K562 (cell line): ENCODE measurements around the gene FUNDC1. TPM values are rescaled to one million over a fixed set of nuclear protein-coding genes. Genes with fewer than 3 reads are reported as not detected.

ENCODE experiments used
- ATAC-seq: fragments of 200-7000 bp; cut with Tn5 transposase; 3 replicates; pipeline ENCODE4 v1.9.1; 2020; ENCODE audit warnings: moderate library complexity
- BruUV-seq: library from RNA; stranded (reverse); fragments of 400-500 nt; replicated peaks from 2 replicates; lab custom pipeline; 2021; lab: Mats Ljungman, UMichigan
- CTCF ChIA-PET: fragments of 300-600 bp; formaldehyde crosslinking; extraction: SDS; loops from one replicate; lab custom pipeline; 2021; ENCODE audit warnings: low intra/inter-chr PET ratio; lab: Yijun Ruan, JAX
- POLR2A ChIA-PET: fragments of 300-600, 350-650 bp; sonication (Branson Sonifier 250); formaldehyde crosslinking; extraction: SDS; loops from one replicate; lab custom pipeline; 2021; ENCODE audit warnings: antibody characterized with exemption, inconsistent platforms; lab: Yijun Ruan, JAX
- DNase-seq, 4 experiments: peaks; one replicate each; pipeline versions ENCODE4 v3.0.0 to v3.0.0-alpha.2; 2011 to 2018; ENCODE audit warnings: low spot score in 3 of 4, mixed read lengths in 3 of 4; ENCODE audit errors: extremely low read depth in 1 of 4
- FAIRE-seq: peaks from 2 replicates; lab custom pipeline; 2011; peaks lifted over from hg19 to GRCh38; lab: Jason Lieb, UNC
- H2AFZ ChIP-seq: 2 replicates; pipeline ENCODE4 v1.6.0; 2011; ENCODE audit warnings: low read depth, low read length, control low read depth, inconsistent platforms
- H3K27ac ChIP-seq: fragments of 200-600 bp; 3 replicates; pipeline ENCODE4 v1.8.0; 2011; ENCODE audit warnings: low read depth, mild to moderate bottlenecking, control low read depth, inconsistent platforms, low read length, moderate library complexity, mixed read lengths; ENCODE audit errors: extremely low read depth
- H3K27me3 ChIP-seq, 2 experiments: fragments of 300-600 bp in 1 of 2; 2 replicates in 1 of 2; 3 replicates in 1 of 2; pipeline versions ENCODE4 v1.6.0 to v1.8.0; 2011; ENCODE audit warnings: inconsistent platforms in 2 of 2, low read length in 2 of 2, mild to moderate bottlenecking in 1 of 2, mixed read lengths in 1 of 2, moderate library complexity in 1 of 2; ENCODE audit not compliant: control insufficient read depth in 2 of 2, insufficient read depth in 2 of 2
- H3K36me3 ChIP-seq: fragments of 300-600 bp; 3 replicates; pipeline ENCODE4 v1.8.0; 2011; ENCODE audit warnings: mild to moderate bottlenecking, low read length, inconsistent platforms; ENCODE audit not compliant: control insufficient read depth, insufficient read depth
- H3K4me1 ChIP-seq, 2 experiments: fragments of 200-600 bp in 1 of 2; replicated peaks in 1 of 2; 2 replicates in 1 of 2; 3 replicates in 1 of 2; pipeline versions ENCODE4 v1.5.1 to v1.8.0; 2011; ENCODE audit warnings: inconsistent platforms in 2 of 2, low read length in 2 of 2, mild to moderate bottlenecking in 1 of 2, mixed read lengths in 1 of 2, moderate library complexity in 1 of 2; ENCODE audit not compliant: control insufficient read depth in 2 of 2, insufficient read depth in 2 of 2
- H3K4me2 ChIP-seq: 2 replicates; pipeline ENCODE4 v1.6.1; 2011; ENCODE audit warnings: low read length, control low read depth, inconsistent platforms, mixed read lengths; ENCODE audit not compliant: insufficient read depth
- H3K4me3 ChIP-seq: fragments of 200-600 bp; sonication (generic), shearing (Covaris generic); 2 replicates; pipeline ENCODE4 v1.5.1; 2016; ENCODE audit warnings: control low read depth, inconsistent platforms
- H3K79me2 ChIP-seq: fragments of 200-600 bp; 3 replicates; pipeline ENCODE4 v1.8.0; 2011; ENCODE audit warnings: low read length, inconsistent platforms; ENCODE audit not compliant: control insufficient read depth, insufficient read depth
- H3K9ac ChIP-seq, 2 experiments: 2 replicates each; pipeline versions ENCODE4 v1.6.0 to v1.6.1; 2011; ENCODE audit warnings: low read depth in 2 of 2, low read length in 2 of 2, control low read depth in 1 of 2, inconsistent platforms in 1 of 2, mild to moderate bottlenecking in 1 of 2, mixed read lengths in 1 of 2; ENCODE audit not compliant: insufficient read depth in 1 of 2
- H3K9me1 ChIP-seq: one replicate; pipeline ENCODE4 v1.6.0; 2011; ENCODE audit warnings: inconsistent platforms, mild to moderate bottlenecking, low read length, moderate library complexity; ENCODE audit not compliant: control insufficient read depth, insufficient read depth
- H3K9me3 ChIP-seq: replicated peaks from 2 replicates; pipeline ENCODE4 v1.5.1; 2011; ENCODE audit warnings: low read depth, low read length, inconsistent platforms; ENCODE audit not compliant: control insufficient read depth, insufficient read depth
- H4K20me1 ChIP-seq: replicated peaks from 2 replicates; pipeline ENCODE4 v1.6.1; 2011; ENCODE audit warnings: low read length, inconsistent platforms, mixed read lengths; ENCODE audit not compliant: control insufficient read depth, insufficient read depth
- ARHGAP35 ChIP-seq: fragments of 450-650 bp; IDR thresholded peaks from 2 replicates; pipeline ENCODE4 v1.6.1; 2018; ENCODE audit not compliant: partially characterized antibody
- ATF1 ChIP-seq, 2 experiments: fragments of 450-650 bp in 1 of 2; IDR thresholded peaks; 2 replicates each; pipeline ENCODE4 v1.6.1; 2016; ENCODE audit warnings: missing compliant biosample characterization in 1 of 2, missing genetic modification characterization in 1 of 2
- CREB1 ChIP-seq, 2 experiments: sonication (generic) in 1 of 2; formaldehyde crosslinking in 1 of 2; IDR thresholded peaks; 2 replicates each; pipeline versions ENCODE4 v1.6.1 to v1.8.0; 2012 to 2022; ENCODE audit warnings: inconsistent platforms in 1 of 2, mild to moderate bottlenecking in 1 of 2, missing genetic modification reagents in 1 of 2, moderate library complexity in 1 of 2
- NR4A1 ChIP-seq, 2 experiments: fragments of 250-450 bp in 1 of 2; fragments of 450-650 bp in 1 of 2; sonication (Bioruptor Pico) in 1 of 2; IDR thresholded peaks; 2 replicates each; pipeline versions ENCODE4 v1.4.0 to v1.6.1; 2016 to 2020; ENCODE audit warnings: mild to moderate bottlenecking in 2 of 2, missing compliant biosample characterization in 1 of 2, missing genetic modification characterization in 1 of 2, moderate library complexity in 1 of 2
- PTTG1 ChIP-seq: fragments of 450-650 bp; IDR thresholded peaks from 2 replicates; pipeline ENCODE4 v1.6.1; 2016; ENCODE audit warnings: low read depth, mild to moderate bottlenecking, missing genetic modification characterization, missing compliant biosample characterization
- RBM14 ChIP-seq: fragments of 200-400 bp; formaldehyde crosslinking; IDR thresholded peaks from 2 replicates; pipeline ENCODE4 v1.6.1; 2018; ENCODE audit warnings: low read depth, mild to moderate bottlenecking, low read length, moderate library complexity, borderline replicate concordance; ENCODE audit not compliant: insufficient read depth
- ZFPM2 ChIP-seq: fragments of 250-450 bp; sonication (Bioruptor Pico); IDR thresholded peaks from 2 replicates; pipeline ENCODE4 v1.5.1; 2022; ENCODE audit warnings: mild to moderate bottlenecking
- WGBS: fragments of 100-300 bp; shearing (Covaris generic); methylation state at CpG from one replicate; pipeline ENCODE4 v1.1.6; 2016; ENCODE audit warnings: low coverage, mixed read lengths; ENCODE audit not compliant: insufficient coverage; ENCODE audit errors: missing lambda C conversion rate; 5-methylcytosine and 5-hydroxymethylcytosine counted together
- in situ Hi-C: fragments of 300-500 bp; cut with MboI; formaldehyde crosslinking; loops from 4 replicates; pipeline ENCODE4 v1.15.0; 2018; ENCODE audit warnings: inconsistent platforms, mixed read lengths
- intact Hi-C: fragments of 100-400 bp; cut with micrococcal nuclease; formaldehyde crosslinking; loops from 2 replicates; pipeline ENCODE4 v1.14.2; 2022
- polyA plus RNA-seq, 8 experiments: library from polyadenylated mRNA; depleted of rRNA in 4 of 8; stranded (reverse) in 5 of 8; unstranded in 3 of 8; fragments of >200 nt; fragmentation: Nextera tagmentation in 2 of 8; fragmentation: Illumina TruSeq in 1 of 8; extraction: Ambion mirVana in 2 of 8; extraction: Trizol in 1 of 8; gene quantifications; 2 replicates each; pipeline versions ENCODE4 v1.2.1 to v1.2.3, GENCODE V29; 2011 to 2014; ENCODE audit warnings: inconsistent platforms in 1 of 8, missing spikeins in 1 of 8
- total RNA-seq, 7 experiments: library from RNA; depleted of rRNA in 6 of 7; stranded (reverse); fragments of >200 nt in 6 of 7; fragmentation: Illumina TruSeq in 2 of 7; extraction: Trizol in 2 of 7; gene quantifications; 2 replicates each; pipeline versions ENCODE4 v1.2.1 to v1.2.3, GENCODE V29; 2011 to 2021; ENCODE audit warnings: low replicate concordance in 1 of 7
- TF ChIP-seq, protein P1 (sequence below): fragments of 450-650 bp; formaldehyde crosslinking; IDR thresholded peaks from 2 replicates; pipeline ENCODE4 v1.4.0; 2020; ENCODE audit warnings: mild to moderate bottlenecking
- TF ChIP-seq, protein P2 (sequence below), 2 experiments: fragments of 450-650 bp in 1 of 2; IDR thresholded peaks; 2 replicates each; pipeline ENCODE4 v1.6.1; 2011 to 2017; ENCODE audit warnings: low read depth in 2 of 2, antibody characterized with exemption in 1 of 2, borderline replicate concordance in 1 of 2, low read length in 1 of 2, mild to moderate bottlenecking in 1 of 2, mixed read lengths in 1 of 2; ENCODE audit not compliant: control insufficient read depth in 1 of 2
- TF ChIP-seq, protein P3 (sequence below): sonication (generic); formaldehyde crosslinking; IDR thresholded peaks from 2 replicates; pipeline ENCODE4 v1.8.0; 2022; ENCODE audit warnings: mild to moderate bottlenecking, missing genetic modification reagents
- TF ChIP-seq, protein P4 (sequence below), 2 experiments: fragments of 200-800 bp in 1 of 2; sonication (Bioruptor generic) in 1 of 2; sonication (generic) in 1 of 2; formaldehyde crosslinking in 1 of 2; IDR thresholded peaks in 1 of 2; conservative IDR thresholded peaks in 1 of 2; 2 replicates each; pipeline versions ENCODE4 v1.5.0 to v1.6.1; 2016 to 2020; ENCODE audit warnings: missing compliant biosample characterization in 1 of 2, missing genetic modification characterization in 1 of 2, missing genetic modification reagents in 1 of 2

FUNDC1 gene
- total and polyA plus RNA-seq, 9 of the 15 experiments (the other 6 are each of a cell fraction or from before 2014, with no cell fraction given) = 15.6 to 59.1 (median 29.3) TPM

DNA sequence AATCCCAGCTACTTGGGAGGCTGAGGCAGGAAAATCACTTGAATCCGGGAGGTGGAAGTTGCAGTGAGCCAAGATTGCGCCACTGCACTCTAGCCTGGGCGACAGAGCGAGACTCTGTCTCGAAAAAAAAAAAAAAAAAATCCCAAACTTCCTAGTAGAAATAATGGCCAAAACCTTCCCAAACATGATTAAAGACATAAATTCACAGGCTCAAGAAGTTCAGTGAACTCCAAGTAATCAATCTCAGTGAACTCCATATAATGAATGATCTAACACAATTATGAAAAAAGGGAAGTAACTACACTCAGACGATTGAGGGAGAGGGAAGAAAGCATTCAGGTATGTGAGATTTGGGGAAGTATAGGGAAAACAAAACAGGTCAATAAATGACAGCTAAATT is 6.5 kb downstream of the FUNDC1 start:
- intact Hi-C loops = no loop called here

More for the DNA sequence above, 6.5 kb downstream of the FUNDC1 start:
- no peak overlapping the region for H3K4me3 ChIP-seq
- H3K9me3 ChIP-seq = no peaks in the 10 kb centered on the region
- H3K27me3 ChIP-seq = no peaks in the 10 kb centered on the region
- ChIA-PET POLR2A (no interaction called here), CTCF (no interaction called here)
- DNase-seq (no peak), ATAC-seq (no peak), FAIRE-seq (no peak)
- TF ChIP-seq ZFPM2 (no peak), RBM14 (no peak), ARHGAP35 (no peak), PTTG1 (no peak), ATF1 (CRISPR knock-in tag; IDR thresholded peaks at IDR 0.05) (no peak), ATF1 (tag; IDR thresholded peaks at IDR 0.05) (no peak), NR4A1 (CRISPR knock-in tag; IDR thresholded peaks at IDR 0.05) (no peak), NR4A1 (tag; IDR thresholded peaks at IDR 0.05) (no peak), CREB1 (IDR thresholded peaks at IDR 0.05) (no peak), CREB1 (CRISPR knock-in tag; IDR thresholded peaks at IDR 0.05) (no peak)
- TF ChIP-seq, protein P1, sequence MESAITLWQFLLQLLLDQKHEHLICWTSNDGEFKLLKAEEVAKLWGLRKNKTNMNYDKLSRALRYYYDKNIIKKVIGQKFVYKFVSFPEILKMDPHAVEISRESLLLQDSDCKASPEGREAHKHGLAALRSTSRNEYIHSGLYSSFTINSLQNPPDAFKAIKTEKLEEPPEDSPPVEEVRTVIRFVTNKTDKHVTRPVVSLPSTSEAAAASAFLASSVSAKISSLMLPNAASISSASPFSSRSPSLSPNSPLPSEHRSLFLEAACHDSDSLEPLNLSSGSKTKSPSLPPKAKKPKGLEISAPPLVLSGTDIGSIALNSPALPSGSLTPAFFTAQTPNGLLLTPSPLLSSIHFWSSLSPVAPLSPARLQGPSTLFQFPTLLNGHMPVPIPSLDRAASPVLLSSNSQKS (CRISPR knock-in tag) = no peak
- TF ChIP-seq, protein P2, sequence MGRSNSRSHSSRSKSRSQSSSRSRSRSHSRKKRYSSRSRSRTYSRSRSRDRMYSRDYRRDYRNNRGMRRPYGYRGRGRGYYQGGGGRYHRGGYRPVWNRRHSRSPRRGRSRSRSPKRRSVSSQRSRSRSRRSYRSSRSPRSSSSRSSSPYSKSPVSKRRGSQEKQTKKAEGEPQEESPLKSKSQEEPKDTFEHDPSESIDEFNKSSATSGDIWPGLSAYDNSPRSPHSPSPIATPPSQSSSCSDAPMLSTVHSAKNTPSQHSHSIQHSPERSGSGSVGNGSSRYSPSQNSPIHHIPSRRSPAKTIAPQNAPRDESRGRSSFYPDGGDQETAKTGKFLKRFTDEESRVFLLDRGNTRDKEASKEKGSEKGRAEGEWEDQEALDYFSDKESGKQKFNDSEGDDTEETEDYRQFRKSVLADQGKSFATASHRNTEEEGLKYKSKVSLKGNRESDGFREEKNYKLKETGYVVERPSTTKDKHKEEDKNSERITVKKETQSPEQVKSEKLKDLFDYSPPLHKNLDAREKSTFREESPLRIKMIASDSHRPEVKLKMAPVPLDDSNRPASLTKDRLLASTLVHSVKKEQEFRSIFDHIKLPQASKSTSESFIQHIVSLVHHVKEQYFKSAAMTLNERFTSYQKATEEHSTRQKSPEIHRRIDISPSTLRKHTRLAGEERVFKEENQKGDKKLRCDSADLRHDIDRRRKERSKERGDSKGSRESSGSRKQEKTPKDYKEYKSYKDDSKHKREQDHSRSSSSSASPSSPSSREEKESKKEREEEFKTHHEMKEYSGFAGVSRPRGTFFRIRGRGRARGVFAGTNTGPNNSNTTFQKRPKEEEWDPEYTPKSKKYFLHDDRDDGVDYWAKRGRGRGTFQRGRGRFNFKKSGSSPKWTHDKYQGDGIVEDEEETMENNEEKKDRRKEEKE (IDR thresholded peaks at IDR 0.05; ENCODE audit: borderline replicate concordance in 1 of 2, control insufficient read depth in 1 of 2, low read depth in 2 of 2, low read length in 1 of 2) = no peak
- TF ChIP-seq, protein P3, sequence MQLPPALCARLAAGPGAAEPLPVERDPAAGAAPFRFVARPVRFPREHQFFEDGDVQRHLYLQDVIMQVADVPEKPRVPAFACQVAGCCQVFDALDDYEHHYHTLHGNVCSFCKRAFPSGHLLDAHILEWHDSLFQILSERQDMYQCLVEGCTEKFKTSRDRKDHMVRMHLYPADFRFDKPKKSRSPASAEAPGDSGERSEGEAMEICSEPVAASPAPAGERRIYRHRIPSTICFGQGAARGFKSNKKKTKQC = no peak
- TF ChIP-seq, protein P4, sequence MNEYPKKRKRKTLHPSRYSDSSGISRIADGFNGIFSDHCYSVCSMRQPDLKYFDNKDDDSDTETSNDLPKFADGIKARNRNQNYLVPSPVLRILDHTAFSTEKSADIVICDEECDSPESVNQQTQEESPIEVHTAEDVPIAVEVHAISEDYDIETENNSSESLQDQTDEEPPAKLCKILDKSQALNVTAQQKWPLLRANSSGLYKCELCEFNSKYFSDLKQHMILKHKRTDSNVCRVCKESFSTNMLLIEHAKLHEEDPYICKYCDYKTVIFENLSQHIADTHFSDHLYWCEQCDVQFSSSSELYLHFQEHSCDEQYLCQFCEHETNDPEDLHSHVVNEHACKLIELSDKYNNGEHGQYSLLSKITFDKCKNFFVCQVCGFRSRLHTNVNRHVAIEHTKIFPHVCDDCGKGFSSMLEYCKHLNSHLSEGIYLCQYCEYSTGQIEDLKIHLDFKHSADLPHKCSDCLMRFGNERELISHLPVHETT (CRISPR knock-in tag; conservative IDR thresholded peaks at IDR 0.05 in 1 of 2, IDR thresholded peaks at IDR 0.05 in 1 of 2) = no peak
- peaks cover 35% of the 10 kb centered on the region for H3K36me3 ChIP-seq
- H3K9me1 ChIP-seq = no peaks in the 10 kb centered on the region
- no TSS peak for BruUV-seq
- no peak overlapping the region for H2AFZ ChIP-seq
- H4K20me1 ChIP-seq = no peaks in the 10 kb centered on the region
- in situ Hi-C loops = no loop called here
- H3K9ac ChIP-seq = no peak overlapping the region
- no peak overlapping the region for H3K4me2 ChIP-seq
- H3K27ac ChIP-seq = no peak overlapping the region
- H3K4me1 ChIP-seq = peaks cover 0 to 4% of the 10 kb centered on the region in 2 experiments; a peak in 2 of 5 replicates
- 9% methylated on average over 1 of the region's 6 CpGs for WGBS
- H3K79me2 ChIP-seq = peaks cover 13% of the 10 kb centered on the region
